SU-DHL-6 (cell line): Measurements from ENCODE around the gene CDK6.

Experiments used
- EZH2phosphoT487 ChIP-seq: fragments of 200-600 bp; sonication (generic), shearing (Covaris generic); conservative IDR thresholded peaks from 2 replicates; pipeline ENCODE4 v1.6.1; 2018; ENCODE audit warnings: mild to moderate bottlenecking, antibody characterized with exemption, low read length, moderate library complexity, mixed read lengths
- TF ChIP-seq, protein P1 (sequence below): fragments of 200-600 bp; sonication (generic); IDR thresholded peaks from one replicate; pipeline ENCODE4 v1.5.1; 2017; ENCODE audit warnings: antibody characterized with exemption, mild to moderate bottlenecking, low read length, moderate library complexity; ENCODE audit not compliant: insufficient read depth, poor library complexity, severe bottlenecking

DNA sequence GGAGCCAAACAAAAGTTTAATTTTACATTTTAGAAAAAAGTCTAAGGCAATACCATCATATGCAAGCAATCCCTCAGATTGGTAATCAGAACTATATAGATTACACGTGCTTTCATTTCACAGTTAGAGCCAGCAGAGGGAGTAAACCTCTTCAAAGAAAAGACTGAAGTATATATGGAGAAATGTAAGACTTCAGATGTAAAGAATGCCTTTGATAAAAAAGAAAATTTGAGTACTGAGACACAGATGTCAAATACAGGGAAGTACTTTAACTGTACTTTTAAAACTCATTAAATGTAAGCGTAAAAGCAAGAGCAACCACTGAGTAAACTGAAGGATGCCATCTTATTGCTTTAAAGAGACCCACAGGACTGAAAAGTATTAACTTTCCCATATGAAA lies 144.8 kb downstream of the CDK6 start:
- TF ChIP-seq, protein P1, sequence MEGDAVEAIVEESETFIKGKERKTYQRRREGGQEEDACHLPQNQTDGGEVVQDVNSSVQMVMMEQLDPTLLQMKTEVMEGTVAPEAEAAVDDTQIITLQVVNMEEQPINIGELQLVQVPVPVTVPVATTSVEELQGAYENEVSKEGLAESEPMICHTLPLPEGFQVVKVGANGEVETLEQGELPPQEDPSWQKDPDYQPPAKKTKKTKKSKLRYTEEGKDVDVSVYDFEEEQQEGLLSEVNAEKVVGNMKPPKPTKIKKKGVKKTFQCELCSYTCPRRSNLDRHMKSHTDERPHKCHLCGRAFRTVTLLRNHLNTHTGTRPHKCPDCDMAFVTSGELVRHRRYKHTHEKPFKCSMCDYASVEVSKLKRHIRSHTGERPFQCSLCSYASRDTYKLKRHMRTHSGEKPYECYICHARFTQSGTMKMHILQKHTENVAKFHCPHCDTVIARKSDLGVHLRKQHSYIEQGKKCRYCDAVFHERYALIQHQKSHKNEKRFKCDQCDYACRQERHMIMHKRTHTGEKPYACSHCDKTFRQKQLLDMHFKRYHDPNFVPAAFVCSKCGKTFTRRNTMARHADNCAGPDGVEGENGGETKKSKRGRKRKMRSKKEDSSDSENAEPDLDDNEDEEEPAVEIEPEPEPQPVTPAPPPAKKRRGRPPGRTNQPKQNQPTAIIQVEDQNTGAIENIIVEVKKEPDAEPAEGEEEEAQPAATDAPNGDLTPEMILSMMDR = peak; percentile 69
- no peak for TF ChIP-seq EZH2phosphoT487
